IPS-20b (cell line): Measurements from ENCODE around the gene CCNY.

ENCODE experiments used
- H3K27ac ChIP-seq: one replicate; pipeline ENCODE4 v1.5.1; 2013; ENCODE audit warnings: low read length
- H3K27me3 ChIP-seq: 2 replicates; pipeline ENCODE4 v1.6.1; 2013; ENCODE audit warnings: mild to moderate bottlenecking, low read length, inconsistent platforms; ENCODE audit not compliant: insufficient read depth
- H3K36me3 ChIP-seq: 2 replicates; pipeline ENCODE4 v1.6.1; 2013; ENCODE audit warnings: low read depth, mild to moderate bottlenecking, inconsistent platforms, low read length, moderate library complexity; ENCODE audit not compliant: insufficient read depth
- H3K4me1 ChIP-seq: 2 replicates; pipeline ENCODE4 v1.6.1; 2013; ENCODE audit warnings: mild to moderate bottlenecking, control low read depth, inconsistent platforms, low read length, moderate library complexity; ENCODE audit not compliant: insufficient read depth
- H3K4me3 ChIP-seq: 2 replicates; pipeline ENCODE4 v1.5.1; 2013; ENCODE audit warnings: mild to moderate bottlenecking, low read length, inconsistent platforms
- H3K9ac ChIP-seq: 2 replicates; pipeline ENCODE4 v1.6.1; 2013; ENCODE audit warnings: low read depth, mild to moderate bottlenecking, inconsistent platforms, low read length, moderate library complexity
- H3K9me3 ChIP-seq: 2 replicates; pipeline ENCODE4 v1.6.1; 2013; ENCODE audit warnings: mild to moderate bottlenecking, low read depth, low read length, inconsistent platforms; ENCODE audit not compliant: insufficient read depth

Gene CCNY

GRCh38 chr10:35334297-35334696 is 2.0 kb upstream of the CCNY start:
- Histone ChIP-seq H3K4me3 (no peak overlapping the region), H3K27me3 (peaks cover 10% of the 10 kb centered on the region; the same call in 1 of the 2 replicates), H3K36me3 (peaks cover 4% of the 10 kb centered on the region; the same call in 1 of the 2 replicates), H3K4me1 (peaks cover 10% of the 10 kb centered on the region), H3K9me3 (no peaks in the 10 kb centered on the region; the same call in 1 of the 2 replicates), H3K9ac (no peak overlapping the region), H3K27ac (no peak overlapping the region)

DNA sequence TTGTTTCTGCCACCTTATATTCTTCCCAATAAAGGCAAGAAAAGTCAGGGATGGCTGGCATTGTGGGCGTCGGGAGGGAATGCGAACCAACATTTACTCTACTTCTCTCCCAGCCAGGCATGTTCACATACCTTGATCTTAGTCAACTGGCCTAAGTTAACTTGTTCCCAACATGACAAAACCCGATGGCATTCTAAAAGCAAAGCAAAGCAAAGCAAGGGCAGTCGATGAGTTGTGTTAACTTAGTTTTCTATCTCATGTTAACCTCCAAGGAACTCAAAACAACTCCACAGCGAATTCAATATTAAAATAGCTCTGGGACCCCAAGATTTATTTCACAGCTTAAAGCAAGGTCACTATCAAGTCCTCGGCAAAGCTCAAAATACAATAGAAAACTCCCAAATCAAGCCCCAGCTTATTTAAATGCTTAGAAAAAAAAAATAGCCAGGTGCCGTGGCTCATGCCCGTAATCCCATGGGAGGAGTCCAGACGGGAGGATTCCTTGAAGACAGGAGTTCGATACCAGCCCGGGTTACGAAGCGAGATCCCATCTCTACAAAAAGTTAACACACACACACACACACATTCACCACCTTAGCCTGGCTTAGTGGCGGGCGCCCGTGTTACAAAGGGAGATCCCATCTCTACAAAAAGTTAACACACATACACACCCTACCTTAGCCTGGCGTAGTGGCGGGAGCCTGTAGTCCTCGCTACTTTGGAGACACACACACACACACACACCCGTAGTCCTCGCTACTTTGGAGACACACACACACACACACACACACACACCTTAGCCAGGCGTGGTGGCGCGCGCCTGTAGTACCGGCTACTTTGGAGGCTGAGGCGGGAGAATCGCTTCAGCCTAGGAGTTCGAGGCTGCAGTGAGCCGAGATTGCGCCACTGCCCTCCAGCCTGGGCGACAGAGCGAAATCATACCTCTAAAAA is 901 bp upstream of the CCNY start:
- Histone ChIP-seq H3K36me3 (peaks cover 4% of the 10 kb centered on the region; the same call in 1 of the 2 replicates), H3K4me1 (peaks cover 3% of the 10 kb centered on the region; the same call in 1 of the 2 replicates), H3K9me3 (no peaks in the 10 kb centered on the region; the same call in 1 of the 2 replicates), H3K27me3 (peaks cover 10% of the 10 kb centered on the region; the same call in 1 of the 2 replicates), H3K27ac (no peak overlapping the region), H3K9ac (peak overlapping the region; percentile 71), H3K4me3 (peak overlapping the region; percentile 78)

DNA sequence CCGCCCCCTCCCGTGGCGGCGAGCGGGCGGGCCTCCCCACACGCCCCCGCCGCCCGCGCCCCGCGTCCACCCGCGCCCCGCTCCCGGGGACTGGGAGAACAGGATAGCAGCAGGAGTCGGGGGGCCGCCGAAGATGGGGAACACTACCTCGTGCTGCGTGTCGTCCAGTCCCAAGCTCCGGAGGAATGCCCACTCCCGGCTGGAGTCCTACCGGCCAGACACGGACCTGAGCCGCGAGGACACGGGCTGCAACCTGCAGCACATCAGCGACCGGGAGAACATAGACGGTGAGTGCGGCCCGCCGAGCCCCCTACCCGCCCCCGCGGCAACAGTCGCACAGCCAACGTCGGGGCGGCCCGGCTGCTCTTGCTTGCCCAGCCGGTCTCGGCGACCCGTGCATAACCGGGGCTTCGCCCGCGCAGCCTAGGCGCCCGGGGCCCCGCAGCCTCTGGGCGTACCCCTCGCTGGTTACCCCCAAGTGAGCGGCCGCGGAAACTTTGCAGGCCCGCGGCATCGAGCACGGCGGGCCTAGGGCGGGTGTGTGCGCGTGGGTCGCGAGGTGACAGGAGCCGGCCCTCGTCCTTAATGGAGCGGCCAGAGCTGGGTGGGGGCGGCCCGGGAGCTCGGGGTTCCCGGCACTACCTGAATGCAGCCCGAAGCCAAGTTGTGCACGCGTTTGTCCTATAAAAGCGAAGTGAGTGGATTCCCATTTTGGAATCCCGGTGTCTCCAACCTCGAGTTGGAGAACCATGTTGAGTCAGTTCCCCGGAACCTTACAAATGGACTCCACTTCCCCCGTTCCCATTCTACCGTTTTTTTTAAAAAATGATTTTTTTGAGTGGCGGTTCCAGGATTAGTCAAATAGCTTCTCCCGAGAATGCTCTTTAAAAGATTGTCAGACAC is 863 bp downstream of the CCNY start:
- Histone ChIP-seq H3K9ac (peak overlapping the region; percentile 65; the same call in 1 of the 2 replicates), H3K9me3 (no peaks in the 10 kb centered on the region; the same call in 1 of the 2 replicates), H3K4me1 (peaks cover 3% of the 10 kb centered on the region; the same call in 1 of the 2 replicates), H3K4me3 (peak overlapping the region; percentile 81), H3K27ac (no peak overlapping the region), H3K36me3 (peaks cover 4% of the 10 kb centered on the region; the same call in 1 of the 2 replicates), H3K27me3 (peaks cover 10% of the 10 kb centered on the region; the same call in 1 of the 2 replicates)

DNA sequence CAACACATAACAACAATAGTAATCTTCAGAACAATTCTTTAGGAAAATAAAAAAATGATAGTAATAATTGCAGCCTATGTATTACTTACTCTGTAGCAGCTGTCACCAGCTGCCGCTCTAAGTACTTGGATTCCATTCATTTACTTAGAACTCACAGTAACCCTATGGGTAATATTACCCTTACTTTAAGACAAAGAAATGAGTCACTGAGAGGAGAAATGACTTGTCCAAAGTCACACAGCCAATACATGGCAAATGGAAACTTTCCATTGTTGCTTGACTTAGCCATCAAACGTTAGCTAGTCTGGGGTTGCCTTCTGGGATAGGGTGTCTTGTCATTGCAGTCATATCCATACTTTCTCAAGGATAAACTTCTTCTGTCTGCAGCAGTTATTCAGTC is 3.6 kb downstream of the CCNY start:
- Histone ChIP-seq H3K4me1 (peaks cover 3% of the 10 kb centered on the region; the same call in 1 of the 2 replicates), H3K4me3 (no peak overlapping the region), H3K9ac (no peak overlapping the region)

DNA sequence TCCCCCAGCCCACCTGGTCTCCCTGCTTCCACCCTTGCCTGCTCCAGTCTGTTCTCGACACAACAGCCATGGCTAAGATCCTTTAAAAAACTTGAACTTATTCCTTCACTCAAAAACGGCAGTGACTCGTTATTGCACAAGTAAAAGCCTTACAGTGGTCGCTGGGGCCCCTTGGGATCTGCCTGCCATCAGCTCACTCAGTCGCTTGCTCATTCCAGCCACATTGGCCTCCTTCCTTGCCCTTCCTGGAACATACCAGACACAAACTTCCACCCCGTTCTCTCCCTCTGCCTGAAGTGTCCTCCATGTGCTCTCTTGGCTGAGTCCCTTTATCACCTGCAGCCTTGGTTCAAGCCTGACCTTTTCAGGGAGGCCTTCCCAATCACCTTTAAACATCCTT is 4.7 kb downstream of the CCNY start:
- Histone ChIP-seq H3K9ac (no peak overlapping the region), H3K27ac (no peak overlapping the region), H3K36me3 (no peaks in the 10 kb centered on the region), H3K4me3 (no peak overlapping the region), H3K9me3 (no peaks in the 10 kb centered on the region), H3K4me1 (peaks cover 3% of the 10 kb centered on the region; the same call in 1 of the 2 replicates), H3K27me3 (peaks cover 10% of the 10 kb centered on the region; the same call in 1 of the 2 replicates)

More for the DNA sequence above, 3.6 kb downstream of the CCNY start:
- peaks cover 10% of the 10 kb centered on the region; the same call in 1 of the 2 replicates for H3K27me3 ChIP-seq
- no peaks in the 10 kb centered on the region for H3K9me3 ChIP-seq
- no peak overlapping the region for H3K27ac ChIP-seq
- H3K36me3 ChIP-seq = no peaks in the 10 kb centered on the region

- H3K4me1 ChIP-seq = peaks cover 3% of the 10 kb centered on the region; the same call in 1 of the 2 replicates
- H3K36me3 ChIP-seq = no peaks in the 10 kb centered on the region
- H3K27me3 ChIP-seq = peaks cover 10% of the 10 kb centered on the region; the same call in 1 of the 2 replicates
- H3K9ac ChIP-seq = no peak overlapping the region
- H3K9me3 ChIP-seq = no peaks in the 10 kb centered on the region
- no peak overlapping the region for H3K4me3 ChIP-seq
- H3K27ac ChIP-seq = no peak overlapping the region
These were observed 5.2 kb downstream of the CCNY start for GRCh38 chr10:35341521-35341920.

GRCh38 chr10:35342183-35342753 is 6.0 kb downstream of the CCNY start:
- Histone ChIP-seq H3K9ac (no peak overlapping the region), H3K27me3 (peaks cover 10% of the 10 kb centered on the region; the same call in 1 of the 2 replicates), H3K27ac (no peak overlapping the region), H3K9me3 (no peaks in the 10 kb centered on the region), H3K4me1 (peaks cover 3% of the 10 kb centered on the region; the same call in 1 of the 2 replicates), H3K36me3 (no peaks in the 10 kb centered on the region), H3K4me3 (no peak overlapping the region)

DNA sequence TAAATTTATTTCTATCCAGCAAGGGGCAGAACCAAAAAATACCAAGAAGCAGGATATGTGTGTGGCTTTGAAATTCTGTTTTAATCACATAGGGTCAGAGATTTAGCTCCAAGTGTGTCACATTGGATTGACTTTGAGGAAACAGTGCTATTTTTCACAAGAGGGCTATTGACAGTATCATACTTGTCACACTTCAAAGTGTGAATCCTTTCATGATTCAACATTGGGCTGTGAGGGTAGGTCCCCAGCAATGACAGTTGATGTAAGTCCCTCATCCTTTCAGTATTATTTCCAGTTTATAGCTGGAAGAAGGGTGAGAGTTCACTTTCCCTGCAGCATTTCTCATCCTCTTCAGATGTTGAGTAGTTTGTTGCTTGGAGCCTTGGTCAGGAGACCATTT is 7.4 kb downstream of the CCNY start:
- H3K4me1 ChIP-seq = no peaks in the 10 kb centered on the region

GRCh38 chr10:35345383-35345742 is 9.1 kb downstream of the CCNY start:
- Histone ChIP-seq H3K27ac (no peak overlapping the region), H3K9me3 (no peaks in the 10 kb centered on the region), H3K4me1 (no peaks in the 10 kb centered on the region), H3K27me3 (no peaks in the 10 kb centered on the region), H3K36me3 (no peaks in the 10 kb centered on the region), H3K4me3 (no peak overlapping the region), H3K9ac (no peak overlapping the region)

More for the DNA sequence above, 7.4 kb downstream of the CCNY start:
- H3K9me3 ChIP-seq = no peaks in the 10 kb centered on the region
- no peaks in the 10 kb centered on the region for H3K27me3 ChIP-seq
- H3K9ac ChIP-seq = no peak overlapping the region
- no peaks in the 10 kb centered on the region for H3K36me3 ChIP-seq
- no peak overlapping the region for H3K4me3 ChIP-seq
- H3K27ac ChIP-seq = no peak overlapping the region

DNA sequence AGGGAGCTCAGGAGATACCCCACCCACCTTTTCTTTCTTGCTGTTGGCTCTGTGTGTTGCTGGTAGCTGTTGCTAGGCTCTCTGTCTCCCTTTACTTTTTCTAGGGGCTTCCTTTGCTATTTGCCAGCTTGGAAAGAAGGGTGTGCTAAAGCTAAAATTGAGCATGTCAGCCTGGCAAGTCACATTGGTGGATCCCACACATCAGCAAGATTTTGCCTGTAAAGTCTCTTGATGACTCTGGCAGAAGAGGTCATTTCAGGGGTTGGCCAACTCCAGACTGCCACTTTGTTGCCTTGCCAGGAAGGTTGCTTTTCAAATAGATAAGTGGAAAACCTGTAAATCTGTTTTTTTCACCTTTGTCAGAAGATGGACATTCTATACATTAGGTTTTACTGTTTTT is 9.9 kb downstream of the CCNY start:
- Histone ChIP-seq H3K9me3 (no peaks in the 10 kb centered on the region), H3K4me1 (no peaks in the 10 kb centered on the region; the same call in 1 of the 2 replicates), H3K27me3 (no peaks in the 10 kb centered on the region), H3K9ac (no peak overlapping the region), H3K36me3 (no peaks in the 10 kb centered on the region), H3K27ac (no peak overlapping the region), H3K4me3 (no peak overlapping the region)

GRCh38 chr10:35347121-35347562 is 10.8 kb downstream of the CCNY start:
- H3K27ac ChIP-seq = no peak overlapping the region
- H3K36me3 ChIP-seq = no peaks in the 10 kb centered on the region
- no peaks in the 10 kb centered on the region for H3K9me3 ChIP-seq
- no peaks in the 10 kb centered on the region for H3K27me3 ChIP-seq
- H3K9ac ChIP-seq = no peak overlapping the region
- H3K4me3 ChIP-seq = no peak overlapping the region
- H3K4me1 ChIP-seq = no peaks in the 10 kb centered on the region; the same call in 1 of the 2 replicates
